KG1 (cell line): ENCODE results near the gene RNF10.
"Not testable (repeated sequence)": the region's sequence is repeated elsewhere in the genome, so short reads cannot be mapped to it uniquely, and the experiment has no call there.

ENCODE experiments used
- DNase-seq: peaks from one replicate; lab custom pipeline; 2025; lab: John Stamatoyannopoulos, UW

Gene RNF10

DNA sequence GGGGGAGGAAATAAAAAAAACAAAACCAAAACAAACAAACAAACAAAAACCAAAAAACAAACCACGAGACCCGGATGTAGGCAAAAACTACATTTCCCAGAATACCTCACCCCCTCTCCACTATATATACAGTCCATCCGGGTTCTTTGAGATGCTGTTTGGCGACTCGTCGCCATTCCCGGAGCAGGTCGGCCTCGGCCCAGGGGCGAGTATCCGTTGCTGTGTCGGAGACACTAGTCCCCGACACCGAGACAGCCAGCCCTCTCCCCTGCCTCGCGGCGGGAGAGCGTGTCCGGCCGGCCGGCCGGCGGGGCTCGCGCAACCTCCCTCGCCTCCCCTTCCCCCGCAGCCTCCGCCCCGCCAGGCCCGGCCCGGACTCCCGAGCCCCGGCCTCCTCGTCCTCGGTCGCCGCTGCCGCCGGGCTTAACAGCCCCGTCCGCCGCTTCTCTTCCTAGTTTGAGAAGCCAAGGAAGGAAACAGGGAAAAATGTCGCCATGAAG, at the start of gene RNF10:
TSS of gene RNF10 (plus strand) at position 154 of the 500 bp plus-strand sequence. CDS start 456 bp downstream, outside the sequence.
- DNase-seq, result peak; percentile 68

DNA sequence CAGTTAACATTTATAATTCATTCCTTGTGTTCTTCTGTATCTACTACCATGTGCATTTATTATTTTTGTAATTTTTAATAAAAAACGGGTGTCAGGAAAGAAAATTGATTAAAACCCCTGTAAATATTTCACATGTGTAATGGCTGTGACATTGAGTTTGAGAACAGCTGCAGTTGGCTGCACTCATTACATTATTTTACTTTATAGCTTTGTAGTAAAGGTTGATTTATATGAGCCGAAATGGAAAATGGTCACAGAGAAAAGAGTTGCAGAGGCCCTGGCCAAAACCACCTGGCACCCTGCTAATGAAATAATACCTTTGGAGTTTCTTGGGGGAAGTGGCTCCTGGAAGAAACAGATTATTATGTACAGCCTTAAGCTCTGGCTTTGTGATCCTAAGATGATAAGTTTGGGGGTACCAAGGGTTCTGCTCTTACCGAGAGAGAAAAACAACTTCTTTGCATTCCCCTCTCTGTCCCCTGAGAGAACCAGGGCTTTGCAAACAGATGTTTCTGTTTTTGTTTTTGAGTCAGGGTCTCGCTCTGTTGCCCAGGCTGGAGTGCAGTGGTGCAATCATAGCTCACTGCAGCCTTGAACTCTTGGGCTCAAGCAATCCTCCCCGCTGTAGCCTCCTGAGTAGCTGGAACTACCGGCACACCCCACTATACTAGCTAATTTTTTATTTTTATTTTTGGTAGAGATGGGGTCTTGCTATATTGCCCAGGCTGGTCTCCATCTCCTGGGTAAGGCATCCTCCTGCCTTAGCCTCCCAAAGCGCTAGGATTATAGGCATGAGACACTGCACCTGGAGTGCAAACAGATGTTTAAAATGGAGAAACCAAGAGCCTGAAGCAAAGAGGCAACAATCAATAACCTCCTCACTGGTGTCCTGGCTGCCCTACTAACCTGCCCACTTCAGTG, 47.9 kb upstream of the RNF10 start:
- no peak for DNase-seq

DNA sequence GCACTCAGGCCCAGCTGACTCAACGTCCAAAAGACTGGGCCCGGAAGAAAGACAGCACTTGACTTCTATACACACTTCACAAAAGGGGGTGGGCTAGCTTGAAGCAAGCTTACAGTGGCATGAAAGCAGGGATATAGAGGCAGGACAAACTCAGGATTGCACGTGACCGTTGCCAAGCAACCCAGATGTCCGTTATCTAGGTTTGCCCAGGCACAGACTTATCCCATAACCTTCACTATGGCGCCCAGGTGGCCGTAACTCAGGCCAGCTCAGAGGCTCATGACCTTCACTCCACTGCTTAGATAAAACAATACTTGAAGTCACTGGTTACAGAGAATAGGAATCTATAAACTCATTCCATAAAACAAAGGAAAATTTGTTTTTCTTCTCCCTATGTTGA, 46.6 kb upstream of the RNF10 start:
- DNase-seq, result not testable (repeated sequence)

DNA sequence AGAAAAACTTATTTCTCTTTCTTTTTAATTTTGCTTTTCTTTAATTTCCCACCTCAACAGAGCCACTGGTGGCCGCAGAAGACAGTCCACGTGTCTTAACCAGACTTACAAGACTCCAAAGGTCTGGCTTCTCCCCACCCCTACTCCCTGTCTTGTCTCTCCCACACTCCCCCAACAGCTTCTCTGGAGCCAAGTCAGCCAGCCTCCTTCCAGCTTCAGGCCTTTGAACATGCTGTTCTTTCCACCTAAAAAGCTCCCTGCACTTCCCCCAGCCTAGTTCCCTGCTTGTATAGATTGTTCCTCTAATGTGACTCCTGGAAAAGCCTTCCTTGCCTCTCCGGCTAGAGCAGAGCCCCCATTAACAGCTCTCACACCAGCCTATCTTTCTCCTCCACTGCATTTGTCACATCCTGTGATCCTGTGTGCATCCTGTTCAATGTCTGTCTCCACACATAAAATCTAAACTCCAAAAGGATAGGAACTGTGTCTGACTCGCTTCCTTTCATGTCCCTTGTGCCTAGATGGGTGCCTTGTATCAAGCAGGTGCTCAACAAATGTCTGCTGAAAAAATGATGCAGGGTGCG, 46.0 kb upstream of the RNF10 start:
- DNase-seq, result no peak

DNA sequence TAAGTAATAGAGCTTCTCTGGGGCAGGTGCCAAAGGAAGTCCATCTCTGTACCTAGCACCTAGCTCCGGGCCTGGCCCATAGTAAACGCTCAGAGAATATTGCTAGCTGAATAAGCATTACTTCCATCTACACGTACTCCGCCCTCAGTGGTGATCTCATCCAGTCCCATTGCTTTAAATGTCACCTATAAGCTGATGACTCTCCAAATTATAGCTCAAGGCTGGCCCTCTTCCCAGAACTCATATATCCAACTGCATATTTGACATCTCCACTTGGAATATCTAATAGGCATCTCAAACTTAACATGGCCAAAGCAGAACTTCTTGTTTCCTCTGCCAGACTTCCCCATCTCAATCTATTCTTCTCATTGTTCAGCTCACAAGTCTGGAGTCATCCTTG, 45.1 kb upstream of the RNF10 start:
- DNase-seq, result no peak

DNA sequence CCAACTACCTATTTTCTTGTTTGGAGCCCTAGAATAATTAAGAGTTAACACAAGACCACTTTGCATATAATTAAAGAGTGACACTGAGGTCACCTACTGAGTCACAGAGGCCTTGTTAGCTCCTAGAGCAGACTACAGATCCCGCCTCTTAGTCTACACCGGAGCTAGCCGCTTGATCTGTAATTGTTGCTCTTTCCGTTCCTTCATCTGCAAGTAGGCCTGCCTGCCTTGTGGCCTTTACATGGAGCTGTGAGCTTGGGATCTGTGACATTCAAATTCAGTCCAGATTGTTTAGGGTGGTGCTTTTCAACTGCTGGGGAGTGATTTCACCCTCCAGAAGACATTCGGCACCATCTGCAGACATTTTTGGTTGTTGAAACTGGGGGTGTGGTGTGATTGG, 43.8 kb upstream of the RNF10 start:
- no peak for DNase-seq

DNA sequence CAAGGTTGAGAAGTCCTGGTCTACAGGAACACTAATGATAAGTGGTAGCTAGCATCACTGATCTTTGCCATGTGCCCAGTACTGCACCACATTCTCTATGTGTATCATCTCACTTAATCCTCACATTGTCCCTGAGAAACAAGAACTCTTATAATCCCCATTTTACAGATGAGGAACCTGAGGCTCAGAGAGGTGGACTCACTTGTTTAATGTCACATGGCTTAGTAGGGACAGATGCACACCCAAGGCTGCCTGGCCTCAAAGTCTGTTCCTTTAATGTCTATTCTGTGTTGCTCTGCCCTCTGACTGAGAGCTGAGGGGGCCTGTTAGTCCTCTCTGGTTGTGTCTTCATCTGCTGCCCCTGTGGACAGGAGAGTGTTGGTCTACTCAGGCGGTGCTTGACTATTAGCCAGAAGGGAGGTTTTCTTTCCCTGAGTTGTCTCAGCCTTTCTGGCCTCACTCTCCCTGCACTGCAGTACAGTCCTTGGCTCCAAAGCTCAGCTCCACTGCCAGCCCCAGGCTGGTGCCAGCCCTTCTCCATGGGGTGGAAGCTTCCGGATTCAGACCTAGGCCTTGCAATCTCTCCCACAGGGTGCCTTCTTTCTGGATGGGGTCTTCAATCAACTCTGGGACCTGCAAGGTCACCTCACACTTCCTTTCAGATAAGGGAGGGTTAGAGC, 43.2 kb upstream of the RNF10 start:
- no peak for DNase-seq

DNA sequence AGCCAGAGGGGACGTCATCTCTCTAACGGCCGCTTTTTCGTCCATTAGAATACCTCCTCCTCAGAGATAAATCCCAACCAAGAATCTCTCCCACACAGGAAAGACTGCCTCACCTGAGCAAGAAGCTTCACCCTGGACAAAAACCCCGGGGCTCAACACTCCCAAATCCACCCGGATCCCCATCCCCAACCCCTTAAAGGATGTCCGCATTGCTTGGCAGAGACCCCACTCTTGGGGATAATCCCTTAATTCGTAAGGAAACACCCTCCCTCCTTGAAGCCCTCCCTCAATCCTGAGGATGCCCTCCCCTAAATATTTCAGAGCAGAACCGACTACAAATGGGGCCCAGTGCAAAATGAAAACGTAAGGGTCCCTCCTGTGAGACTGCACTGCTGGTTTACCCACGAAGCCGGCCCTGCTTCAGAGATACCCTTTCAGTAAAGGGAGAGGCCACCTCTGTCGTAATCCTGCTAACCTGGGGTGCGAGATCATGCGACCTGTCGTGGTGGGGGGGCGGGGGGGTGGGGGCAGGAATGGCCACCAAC, 38.9 kb upstream of the RNF10 start:
- DNase-seq, result no peak

DNA sequence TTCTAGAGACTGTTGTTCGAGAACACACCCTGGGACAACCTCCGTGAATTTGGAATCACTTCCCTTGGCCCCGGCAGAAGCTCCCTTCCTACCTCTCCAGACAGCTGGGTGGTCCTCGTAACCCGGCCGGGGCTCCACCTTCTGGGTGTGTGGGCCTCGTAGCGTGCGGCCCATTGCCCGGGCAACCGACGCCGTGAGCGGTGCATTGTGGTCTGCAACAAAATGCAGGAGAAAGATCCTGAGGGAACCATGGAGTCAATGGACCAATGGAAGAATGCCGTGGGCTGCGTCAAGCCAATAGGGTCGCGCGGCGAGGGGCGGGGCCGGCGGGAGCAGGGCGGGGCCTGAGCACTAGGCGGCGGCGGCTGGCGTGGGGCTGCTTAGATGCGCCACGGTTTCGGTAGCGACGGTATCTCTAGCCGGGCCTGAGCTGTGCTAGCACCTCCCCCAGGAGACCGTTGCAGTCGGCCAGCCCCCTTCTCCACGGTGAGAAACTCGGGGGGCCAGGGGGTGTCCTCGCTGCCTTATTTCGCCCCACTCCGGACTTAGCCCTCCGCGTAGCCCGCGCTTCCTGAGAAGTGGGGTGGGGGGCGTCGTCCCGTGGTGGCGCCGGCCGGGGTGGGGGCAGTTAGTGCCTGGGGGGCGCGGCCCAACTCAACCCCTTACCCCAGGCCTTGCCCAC, 38.3 kb upstream of the RNF10 start, which contains the start of gene DYNLL1:
TSS of gene DYNLL1 (plus strand) at position 383 of the 682 bp plus-strand sequence. CDS start 309 bp downstream, outside the sequence.
- DNase-seq, result peak; percentile 98

DNA sequence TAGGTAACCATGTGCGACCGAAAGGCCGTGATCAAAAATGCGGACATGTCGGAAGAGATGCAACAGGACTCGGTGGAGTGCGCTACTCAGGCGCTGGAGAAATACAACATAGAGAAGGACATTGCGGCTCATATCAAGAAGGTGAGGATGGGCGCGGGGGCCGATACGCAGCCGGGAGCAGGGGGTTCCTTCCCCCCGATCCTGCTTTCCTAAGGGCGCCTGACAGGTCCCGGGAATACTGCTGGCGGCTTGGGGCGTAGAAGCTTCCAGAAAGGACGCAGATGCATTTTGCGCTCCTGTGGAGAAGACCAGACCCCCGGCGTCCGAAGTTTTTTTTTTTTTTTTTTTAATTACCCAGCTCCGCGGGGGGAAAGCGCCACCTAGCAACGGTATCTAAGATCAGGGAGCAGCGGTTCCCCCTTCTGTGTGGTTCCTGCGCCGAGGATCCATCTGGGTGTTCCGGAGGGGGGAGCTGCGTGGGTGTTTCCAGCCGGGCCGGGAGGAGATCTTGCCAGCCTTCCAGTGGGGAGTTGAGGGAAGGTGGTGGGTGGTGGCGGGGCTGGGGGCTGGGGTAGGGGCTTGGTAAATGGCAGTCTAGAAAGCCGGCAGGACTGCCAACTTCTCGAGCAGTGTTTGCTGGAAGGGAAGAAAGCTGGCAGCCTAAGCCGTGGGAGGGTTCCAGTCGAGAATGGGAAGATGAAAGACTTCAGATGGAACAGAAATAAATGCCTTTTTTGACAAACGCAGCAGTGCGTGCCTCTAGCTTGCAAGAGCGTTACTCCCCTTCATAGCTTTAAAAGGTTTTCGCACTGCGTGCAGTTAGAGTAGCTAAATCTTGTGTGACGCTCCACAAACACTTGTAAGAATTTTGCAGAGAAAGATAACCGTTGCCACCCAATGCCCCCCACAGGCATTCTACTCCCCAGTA, 37.5 kb upstream of the RNF10 start:
- DNase-seq, result no peak

DNA sequence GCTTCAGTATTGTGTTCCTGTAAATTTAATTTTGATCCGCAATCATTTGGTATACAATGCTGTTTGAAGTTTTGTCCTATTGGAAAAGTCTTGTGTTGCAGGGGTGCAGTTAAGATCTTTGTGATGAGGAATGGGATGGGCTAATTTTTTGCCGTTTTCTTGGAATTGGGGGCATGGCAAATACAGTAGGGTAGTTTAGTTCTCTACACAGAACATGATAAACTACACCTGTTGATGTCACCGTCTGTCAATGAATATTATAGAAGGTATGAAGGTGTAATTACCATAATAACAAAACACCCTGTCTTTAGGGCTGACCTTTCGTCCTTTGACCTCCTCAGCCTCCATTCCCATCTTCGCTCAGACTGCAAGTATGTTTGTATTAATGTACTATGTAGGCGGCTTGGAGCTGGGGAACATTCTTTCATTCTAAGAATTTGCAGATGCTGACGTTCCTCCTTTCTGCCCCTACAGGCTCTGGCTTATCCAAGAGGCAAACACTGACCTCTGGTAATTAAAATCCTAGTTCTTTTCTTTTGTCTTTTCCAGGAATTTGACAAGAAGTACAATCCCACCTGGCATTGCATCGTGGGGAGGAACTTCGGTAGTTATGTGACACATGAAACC, 36.5 kb upstream of the RNF10 start:
- no peak for DNase-seq

DNA sequence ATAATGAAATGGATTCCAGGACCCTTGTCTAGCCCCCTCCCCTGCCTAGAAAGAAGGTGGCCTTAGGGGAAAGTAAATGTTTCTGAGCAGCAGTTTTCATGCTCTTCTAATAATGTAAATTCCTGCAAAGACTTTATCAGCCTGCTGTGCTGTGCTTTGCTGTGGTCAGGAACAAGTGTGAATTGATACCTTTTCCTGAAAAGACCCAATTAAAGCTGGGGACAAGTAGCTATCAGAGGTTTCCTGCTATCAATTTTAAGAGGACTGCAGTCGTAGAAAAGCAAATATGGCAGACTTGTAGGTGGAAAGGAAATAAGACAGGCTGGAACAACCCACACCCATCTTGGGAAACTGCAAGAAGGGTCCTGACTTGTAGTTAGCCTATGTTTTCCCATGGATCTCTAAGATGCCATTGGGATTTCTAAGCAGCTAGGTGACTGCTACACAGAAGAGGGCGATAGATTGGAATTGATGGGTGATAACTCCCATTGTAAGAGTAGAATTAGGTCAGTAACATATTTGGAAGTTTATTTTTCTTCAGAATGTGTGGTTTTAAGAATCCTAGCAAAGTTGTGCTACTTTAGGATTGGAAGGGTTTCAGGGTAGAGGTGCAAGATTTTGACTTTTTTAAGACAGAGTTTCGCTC, 35.2 kb upstream of the RNF10 start:
- DNase-seq, result no peak

DNA sequence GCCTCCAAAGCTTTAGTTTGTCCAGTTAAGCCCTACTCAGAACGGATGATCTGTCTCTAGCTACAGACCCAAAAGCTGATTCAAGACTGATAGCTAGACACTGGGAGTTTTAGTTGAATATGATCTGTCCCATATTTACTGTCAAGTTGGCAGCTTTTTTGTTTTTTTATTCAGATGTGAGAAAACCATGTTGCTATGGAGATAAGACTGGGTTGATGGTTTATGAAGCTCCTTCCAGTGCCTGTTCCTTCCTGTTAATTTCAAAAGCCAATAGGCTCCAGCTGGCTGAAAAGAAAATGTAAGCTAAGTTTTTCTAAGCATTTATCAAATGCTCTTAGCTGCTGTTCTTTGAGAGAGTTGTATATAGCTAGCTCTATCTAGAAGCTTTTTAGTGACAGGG, 33.6 kb upstream of the RNF10 start:
- no peak for DNase-seq

DNA sequence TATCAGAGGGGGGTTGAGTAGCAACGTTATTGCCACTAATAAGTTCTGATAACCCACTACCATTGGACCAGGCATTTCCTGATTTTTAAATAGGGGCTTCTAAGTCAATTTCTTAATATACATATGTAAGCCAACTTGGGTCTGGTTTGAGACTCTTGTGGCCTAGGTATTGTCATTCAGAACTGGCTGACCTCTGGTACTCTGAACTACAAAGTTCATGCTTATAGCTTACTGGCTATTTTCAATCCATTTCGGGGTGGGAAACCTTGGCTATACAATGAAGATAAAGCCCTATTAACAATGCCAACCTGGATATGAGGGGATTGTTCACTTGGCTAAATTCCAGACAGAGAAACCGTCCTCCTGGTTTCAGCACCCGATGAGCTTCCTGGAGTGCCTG, 29.6 kb upstream of the RNF10 start:
- DNase-seq, result no peak

DNA sequence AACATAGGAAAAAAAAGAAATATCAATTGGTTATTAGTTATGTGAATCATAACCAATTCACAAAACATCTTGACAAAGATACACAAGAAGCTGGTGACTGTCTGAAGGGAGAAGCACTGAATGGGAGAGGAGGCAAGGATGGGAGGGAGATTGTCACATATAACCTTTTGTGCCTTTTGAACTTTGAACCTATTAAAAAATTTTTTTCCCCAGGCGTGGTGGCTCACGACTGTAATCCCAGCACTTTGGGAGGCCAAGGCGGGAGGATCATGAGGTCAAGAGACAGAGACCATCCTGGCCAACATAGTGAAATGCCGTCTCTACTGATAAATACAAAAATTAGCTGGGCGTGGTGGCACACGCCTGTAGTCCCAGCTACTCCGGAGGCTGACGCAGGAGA, 25.6 kb upstream of the RNF10 start:
- DNase-seq, result no peak

DNA sequence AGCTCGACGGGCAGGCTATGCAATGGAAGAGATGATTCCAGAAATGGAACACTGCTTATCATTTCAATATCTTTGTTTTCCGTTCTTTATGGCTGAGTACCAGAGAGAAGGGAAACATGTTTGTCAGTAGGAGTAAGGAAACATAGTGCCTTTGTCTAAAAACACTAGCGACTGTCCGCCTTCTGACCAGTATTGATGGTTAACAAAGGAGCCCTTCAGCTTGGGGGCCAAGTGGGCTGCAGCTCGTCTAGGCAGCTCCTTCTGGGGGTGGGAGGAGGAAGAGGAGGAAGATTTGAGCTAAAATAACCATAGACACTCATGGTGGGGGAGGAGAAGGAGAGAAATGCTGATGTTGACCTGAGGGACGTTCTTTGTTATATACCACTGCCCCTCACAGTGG, 20.2 kb upstream of the RNF10 start:
- DNase-seq, result no peak

DNA sequence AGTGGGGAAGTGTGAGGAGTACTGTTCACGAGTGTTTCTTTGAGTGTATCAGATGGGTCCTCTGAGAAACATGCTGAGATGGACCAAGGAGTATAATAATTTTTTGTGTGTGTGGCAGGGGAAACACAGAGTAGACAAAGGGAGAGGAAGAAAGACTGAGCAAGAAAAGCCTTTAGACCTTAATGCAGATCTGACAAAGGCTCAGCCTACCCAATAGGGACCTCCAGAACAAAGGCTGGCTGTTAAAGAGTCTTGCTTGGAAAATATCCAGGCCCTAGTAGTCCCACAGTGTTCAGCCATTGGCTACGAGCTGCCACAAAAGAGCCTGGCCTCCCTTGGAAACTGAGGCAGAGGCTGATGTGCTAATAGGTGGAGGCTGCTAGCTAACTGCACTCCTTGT, 18.7 kb upstream of the RNF10 start:
- DNase-seq, result no peak

DNA sequence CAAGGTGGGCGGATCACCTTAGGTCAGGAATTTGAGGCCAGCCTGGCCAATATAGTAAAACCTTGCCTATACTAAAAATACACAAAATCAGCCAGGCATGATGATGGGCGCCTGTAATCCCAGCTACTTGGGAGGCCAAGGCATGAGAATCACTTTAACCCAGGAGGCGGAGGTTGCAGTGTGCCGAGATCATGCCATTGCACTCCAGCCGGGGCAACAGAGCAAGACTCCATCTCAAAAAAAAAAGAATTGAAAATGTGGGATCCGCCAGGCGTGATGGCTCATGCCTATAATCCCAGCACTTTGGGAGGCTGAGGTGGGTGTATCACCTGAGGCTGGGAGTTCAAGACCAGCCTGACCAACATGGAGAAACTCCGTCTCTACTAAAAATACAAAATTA, 14.8 kb upstream of the RNF10 start:
- not testable (repeated sequence) for DNase-seq

DNA sequence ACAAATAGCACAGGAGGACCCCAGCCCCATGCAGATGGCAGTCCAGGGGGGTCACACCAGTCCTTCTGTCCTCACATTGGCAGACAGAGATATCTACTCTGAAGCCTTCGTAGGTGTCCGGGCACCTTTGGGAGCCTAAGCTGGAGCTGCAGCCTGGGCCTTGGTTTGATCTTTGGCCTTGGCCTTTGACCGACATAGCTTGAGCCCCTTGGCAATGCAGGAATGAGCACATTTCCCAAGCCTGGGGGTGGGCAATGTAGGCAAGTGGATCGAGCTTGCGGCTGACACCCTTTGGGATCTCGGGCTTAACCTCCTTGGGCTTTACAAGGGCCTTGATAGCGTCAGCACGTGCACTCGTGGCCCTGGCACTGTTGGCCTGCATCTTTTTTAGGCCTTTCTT, 11.6 kb upstream of the RNF10 start:
- DNase-seq, result no peak
